Middle frontal gyrus (tissue), 1 donor: Measurements from ENCODE around the gene CST8.
"Not testable (repeated sequence)": the region's sequence is repeated elsewhere in the genome, so short reads cannot be mapped to it uniquely, and the experiment has no call there.

Source experiments
- DNase-seq: peaks from one replicate; pipeline ENCODE4 v3.0.0-alpha.2; 2015; ENCODE audit warnings: low spot score; ENCODE audit errors: extremely low spot score

The CST8 gene, protein sequence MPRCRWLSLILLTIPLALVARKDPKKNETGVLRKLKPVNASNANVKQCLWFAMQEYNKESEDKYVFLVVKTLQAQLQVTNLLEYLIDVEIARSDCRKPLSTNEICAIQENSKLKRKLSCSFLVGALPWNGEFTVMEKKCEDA

GRCh38 chr20:23490817-23491216, at the start of gene CST8:
CST8 (plus strand) TSS chr20:23491117; CDS start chr20:23491668, 551 bp downstream.
- no peak for DNase-seq

GRCh38 chr20:23441850-23442313, 49.0 kb upstream of the CST8 start:
- DNase-seq = peak; percentile 78

- no peak for DNase-seq
Observed at GRCh38 chr20:23442436-23442835, 48.5 kb upstream of the CST8 start.

- no peak for DNase-seq
Observed at GRCh38 chr20:23444859-23445258, 46.1 kb upstream of the CST8 start.

- no peak for DNase-seq
Observed at GRCh38 chr20:23445596-23446217, 45.2 kb upstream of the CST8 start.

DNA sequence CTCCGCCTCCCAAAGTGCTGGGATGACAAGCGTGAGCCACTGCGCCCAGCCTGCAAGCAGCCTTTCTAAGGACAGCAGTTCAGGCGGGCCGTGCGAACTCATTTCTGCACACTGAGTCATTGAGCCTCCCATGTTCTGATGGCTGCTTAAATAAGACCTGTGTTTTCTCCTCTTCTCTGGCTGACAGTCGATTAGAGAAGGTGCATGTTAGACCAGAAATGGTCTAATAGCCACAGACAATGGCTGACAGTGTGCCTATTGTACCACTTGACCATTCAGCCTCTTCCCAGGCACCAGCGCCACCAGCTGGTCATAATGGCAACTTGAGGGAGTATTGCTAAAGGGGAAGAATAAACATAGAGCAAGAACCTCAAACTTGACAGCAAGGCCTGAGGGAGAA, 44.4 kb upstream of the CST8 start:
- DNase-seq = peak; percentile 20

- no peak for DNase-seq
Observed at GRCh38 chr20:23448167-23448566, 42.8 kb upstream of the CST8 start.

- no peak for DNase-seq
Observed at GRCh38 chr20:23449421-23449820, 41.5 kb upstream of the CST8 start.

- DNase-seq = no peak
Observed at GRCh38 chr20:23450877-23451276, 40.0 kb upstream of the CST8 start.

- no peak for DNase-seq
Observed at GRCh38 chr20:23451956-23452487, 38.9 kb upstream of the CST8 start.

DNA sequence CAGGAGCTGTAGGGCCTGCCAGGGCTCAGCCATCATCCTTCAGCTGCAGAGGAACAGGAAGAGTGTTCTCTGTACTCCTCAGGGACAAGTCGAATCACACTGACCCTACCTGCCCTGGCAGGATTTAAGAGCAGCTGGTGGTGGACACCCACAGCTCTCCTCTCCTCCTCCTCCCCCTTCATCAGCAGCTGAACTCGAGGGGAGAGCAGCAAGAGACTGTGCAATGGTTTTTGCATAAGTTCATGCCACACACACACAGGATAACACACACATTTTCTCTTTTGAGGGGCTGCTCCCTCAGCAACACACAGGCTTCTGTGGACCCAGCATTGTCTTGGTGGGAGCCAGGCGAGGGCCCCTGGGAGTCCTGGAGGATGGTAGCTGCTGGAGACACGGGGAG, 38.1 kb upstream of the CST8 start, which contains the start of gene CST11:
Gene CST11 (minus strand): TSS at position 101 of the 400 bp plus-strand sequence. CDS start 65 bp downstream, at position 36.
- no peak for DNase-seq

DNA sequence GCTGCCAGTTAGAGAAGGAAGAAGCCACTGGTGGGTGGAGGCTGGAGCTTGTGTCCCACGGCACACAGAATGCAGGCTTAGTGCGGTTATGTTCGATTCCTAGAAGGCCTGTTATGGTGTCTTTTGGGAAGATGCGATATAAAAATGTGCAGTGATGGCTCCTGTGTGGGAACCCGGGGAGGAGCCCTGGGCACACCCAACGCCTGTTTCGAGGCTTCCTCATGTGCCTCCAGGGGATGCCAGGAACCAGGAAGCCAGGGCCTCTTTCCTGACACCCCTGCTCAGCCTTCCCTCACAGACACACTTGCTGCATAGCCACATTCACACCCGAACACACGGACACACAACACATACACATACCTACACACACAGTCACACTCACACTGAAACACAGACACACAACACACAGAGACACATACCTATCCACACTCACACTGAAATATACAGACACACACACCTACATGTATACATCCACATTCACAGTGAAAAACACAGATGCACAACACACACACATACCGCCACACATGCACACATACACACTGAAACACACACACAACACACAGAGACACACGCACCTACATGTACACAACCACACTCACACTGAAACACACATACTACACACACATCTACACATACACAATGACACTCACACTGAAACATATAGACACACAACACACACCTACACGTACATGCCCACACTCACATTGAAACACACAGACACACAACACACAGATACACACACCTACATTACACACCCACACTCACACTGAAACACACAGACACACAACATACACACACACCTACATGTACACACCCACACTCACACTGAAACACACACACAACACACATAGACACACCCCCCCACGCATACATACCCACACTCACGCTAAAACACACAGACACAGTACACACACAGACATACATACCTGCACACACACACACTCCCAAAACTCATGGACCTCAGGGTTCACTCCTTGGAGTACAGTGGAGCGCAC, 37.1 kb upstream of the CST8 start:
- no peak for DNase-seq

DNA sequence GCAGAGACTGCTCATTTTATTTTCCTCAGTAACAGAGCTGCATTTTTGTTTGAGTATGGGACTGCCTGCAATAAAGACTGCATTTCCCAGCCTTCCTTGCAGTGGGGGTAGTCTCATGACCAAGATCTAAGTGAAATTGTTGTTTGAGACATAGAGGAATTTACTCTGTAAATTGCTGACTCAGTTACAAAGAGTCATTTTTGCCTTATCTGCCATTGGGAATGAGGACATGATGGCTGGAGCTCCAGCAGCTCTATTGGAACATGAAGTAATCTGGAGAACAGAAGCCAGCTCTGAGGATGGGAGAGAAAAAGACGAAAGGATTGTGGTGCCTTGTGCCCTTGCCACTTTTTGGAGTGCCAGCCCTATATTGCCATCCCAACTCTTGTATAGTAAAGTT, 36.1 kb upstream of the CST8 start:
- no peak for DNase-seq

DNA sequence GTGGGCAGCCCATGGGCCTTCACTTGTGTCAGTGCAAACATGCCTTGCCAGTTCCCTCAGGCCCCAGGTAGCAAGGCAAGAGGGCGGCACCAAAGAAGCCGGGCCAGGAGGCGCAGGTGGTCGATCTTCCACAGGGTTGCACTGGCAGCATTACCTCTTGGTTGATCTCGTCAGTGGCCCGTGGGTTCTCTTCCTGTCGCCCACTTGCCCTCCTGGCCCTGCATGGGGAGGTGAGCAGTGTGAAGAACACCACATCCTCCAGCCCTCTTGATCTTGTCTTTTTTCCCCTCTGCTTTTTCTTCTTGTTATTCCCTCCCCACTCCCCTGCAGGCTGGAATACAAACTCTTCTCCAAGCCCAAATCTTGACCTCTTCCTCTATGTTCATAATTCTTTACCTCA, 35.3 kb upstream of the CST8 start:
- DNase-seq = no peak

DNA sequence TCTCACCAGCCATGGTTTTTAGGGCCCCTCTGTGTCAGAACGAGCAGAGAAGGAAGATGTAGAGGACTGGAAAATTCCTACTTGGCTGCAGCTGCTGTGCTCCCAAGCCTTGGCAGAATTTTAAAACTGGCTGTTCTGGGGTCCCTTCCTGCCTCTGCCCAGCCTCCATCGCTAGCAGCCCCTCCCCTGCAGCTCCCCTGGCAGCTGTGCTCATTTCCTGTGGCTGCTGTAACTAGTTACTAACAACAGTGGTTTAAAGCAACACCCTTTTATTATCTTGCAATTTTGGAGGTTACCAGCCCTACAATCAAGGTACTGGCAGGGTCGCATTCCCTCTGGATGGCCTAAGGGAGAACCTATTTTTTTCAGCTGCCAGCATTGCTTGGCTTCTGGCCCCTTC, 34.5 kb upstream of the CST8 start:
- no peak for DNase-seq

DNA sequence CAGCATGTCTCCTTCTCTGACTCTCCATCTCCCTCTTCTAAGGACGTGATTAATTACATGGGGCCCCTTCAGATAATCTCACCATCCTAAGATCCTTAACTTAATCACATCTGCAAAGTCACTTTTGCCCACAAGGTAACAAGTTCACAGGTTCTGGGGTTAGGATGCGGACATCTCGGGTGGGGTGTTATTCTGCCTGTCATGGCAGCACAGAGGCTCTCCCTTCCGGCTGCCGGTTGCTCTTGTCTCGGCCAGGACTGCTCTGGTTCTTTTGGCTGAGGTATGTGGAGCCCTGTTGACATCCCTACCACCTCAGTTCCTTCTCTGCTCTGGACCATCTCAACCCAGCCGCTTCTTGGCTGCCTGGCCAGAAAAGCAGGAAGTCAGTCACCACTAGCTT, 34.0 kb upstream of the CST8 start:
- no peak for DNase-seq

GRCh38 chr20:23459461-23460150, 31.3 kb upstream of the CST8 start:
- DNase-seq = no peak

DNA sequence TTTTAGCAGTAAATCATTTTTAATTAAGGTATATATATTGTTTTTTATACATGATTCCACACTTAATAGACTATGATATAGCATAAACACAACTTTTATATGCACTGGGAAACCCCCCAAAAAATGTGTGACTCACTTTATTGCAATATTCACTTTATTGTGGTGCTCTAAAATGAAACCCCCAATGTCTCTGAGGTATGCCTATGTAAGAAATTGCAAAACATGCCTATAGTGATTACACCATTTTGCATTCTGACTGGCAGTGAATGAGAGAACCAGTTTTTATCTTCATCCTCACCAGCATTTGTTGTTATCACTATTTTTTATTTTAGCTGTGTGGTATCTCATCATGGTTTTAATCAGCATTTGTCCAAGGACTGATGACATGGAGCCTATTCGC, 29.7 kb upstream of the CST8 start:
- DNase-seq = no peak

DNA sequence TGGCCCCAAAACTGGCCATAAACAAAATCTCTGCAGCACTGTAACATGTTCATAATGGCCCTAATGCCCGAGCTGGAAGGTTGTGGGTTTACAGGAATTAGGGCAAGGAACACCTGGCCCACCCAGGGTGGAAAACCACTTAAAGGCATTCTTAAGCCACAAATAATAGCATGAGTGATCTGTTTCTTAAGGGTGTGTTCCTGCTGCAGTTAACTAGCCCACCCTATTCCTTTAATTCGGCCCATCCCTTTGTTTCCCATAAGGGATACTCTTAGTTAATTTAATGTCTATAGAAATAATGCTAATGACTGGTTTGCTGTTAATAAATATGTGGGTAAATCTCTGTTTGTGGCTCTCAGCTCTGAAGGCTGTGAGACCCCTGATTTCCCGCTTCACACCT, 24.0 kb upstream of the CST8 start:
- DNase-seq = not testable (repeated sequence)

DNA sequence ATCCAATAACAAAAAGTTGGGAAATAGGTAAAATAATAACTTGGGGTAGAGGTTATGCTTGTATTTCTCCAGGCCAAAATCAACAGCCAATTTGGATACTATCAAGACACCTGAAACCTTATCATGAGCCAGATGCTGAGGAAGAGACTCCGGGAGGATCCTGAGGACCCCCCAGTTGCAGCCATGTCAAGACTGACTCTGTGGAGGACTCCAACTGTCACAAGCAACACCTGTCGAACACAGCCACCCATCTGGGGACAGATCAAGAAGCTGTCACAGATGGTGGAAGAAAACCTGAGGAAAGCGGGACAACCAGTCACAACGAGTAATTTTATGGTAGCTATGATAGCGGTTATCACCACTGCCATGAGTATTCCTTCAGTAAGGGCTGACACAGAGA, 18.6 kb upstream of the CST8 start:
- not testable (repeated sequence) for DNase-seq

- DNase-seq = not testable (repeated sequence)
Observed at GRCh38 chr20:23473293-23473692, 17.6 kb upstream of the CST8 start.
